HG03060 (cell line): ENCODE data around the gene GMCL1.

Source experiments
- ATAC-seq: cut with Tn5 transposase; IDR thresholded peaks from one replicate; pipeline ENCODE4 v1.9.1; 2021; ENCODE audit warnings: low read depth, moderate number of reproducible peaks; ENCODE audit not compliant: unreplicated experiment

Gene GMCL1

DNA sequence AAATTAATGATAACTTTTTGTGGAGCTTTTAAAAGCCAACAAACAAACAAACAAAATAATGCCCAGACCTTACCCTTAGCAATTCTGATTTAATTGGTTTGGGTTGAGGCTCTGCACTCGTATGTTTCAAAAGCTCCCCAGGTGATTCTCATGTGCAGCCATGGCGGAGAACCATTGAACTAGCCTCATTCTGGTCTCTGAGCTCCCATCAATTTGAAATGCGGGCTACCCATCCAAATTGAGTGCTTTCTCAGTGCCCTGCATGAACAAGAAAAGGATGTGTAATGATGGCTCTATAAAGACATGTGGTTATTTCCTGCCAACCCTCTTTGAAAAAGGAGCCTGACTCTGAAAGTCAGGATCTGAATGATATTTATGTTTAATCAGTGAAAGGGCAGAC is 93.7 kb downstream of the GMCL1 start:
- no peak for ATAC-seq

DNA sequence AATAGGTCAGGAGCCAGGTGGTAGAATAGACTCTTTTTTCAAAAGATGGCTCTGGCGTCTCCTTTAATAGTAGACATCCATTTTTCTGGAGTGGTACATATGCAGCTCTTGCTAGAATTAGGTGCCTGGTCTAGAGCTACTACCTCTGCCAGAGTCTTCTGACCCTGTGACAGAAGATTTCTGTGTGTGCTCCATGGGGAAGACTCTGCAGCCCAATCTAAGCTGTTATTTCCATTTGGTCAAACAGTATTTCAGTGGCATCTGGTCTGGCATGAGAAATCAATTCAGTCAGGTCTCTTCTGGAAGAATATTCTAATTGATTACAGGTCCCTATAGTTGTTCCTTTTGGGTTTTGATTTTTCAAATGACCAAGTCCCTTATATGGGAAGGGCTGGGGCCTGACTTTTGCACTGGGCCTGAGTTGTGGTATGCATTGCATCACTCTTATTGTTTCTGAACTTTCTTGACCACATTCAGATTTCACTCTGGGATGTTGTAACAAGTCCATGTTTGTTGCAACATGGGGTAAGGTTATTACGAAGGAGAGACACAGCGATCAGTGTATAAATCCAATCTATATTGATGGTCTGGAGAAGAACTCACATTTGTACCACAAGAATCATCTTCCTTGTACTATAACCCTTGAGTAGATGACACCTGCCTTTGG is 97.5 kb downstream of the GMCL1 start:
- no peak for ATAC-seq
